T47D (cell line): ENCODE measurements around the gene IGFBP5.

ENCODE experiments used
- DNase-seq, 2 experiments: peaks; one replicate each; pipeline versions ENCODE4 v3.0.0 to v3.0.0-alpha.2; 2011 to 2012; ENCODE audit warnings: low read depth in 1 of 2, low spot score in 1 of 2
- JUND ChIP-seq: IDR thresholded peaks from 2 replicates; pipeline ENCODE4 v1.6.1; 2012; ENCODE audit warnings: low read depth
- in situ Hi-C: cut with HindIII; loops from 2 replicates; pipeline ENCODE4 v1.10.0; 2016; ENCODE audit warnings: low sequenced_read_pairs, low pct_unique_long_range_greater_than_20kb

The IGFBP5 gene

GRCh38 chr2:216695401-216695821, at the start of gene IGFBP5:
IGFBP5 (minus strand) TSS chr2:216695549; CDS start chr2:216694775, 774 bp downstream.
- DNase-seq, result peak in 1 of 2 experiments; percentile 92
- peak; percentile 27; the same call in 1 of the 2 replicates for TF ChIP-seq JUND
- in situ Hi-C loops, result no loop called here

- in situ Hi-C loops, result no loop called here
- no peak for TF ChIP-seq JUND
- DNase-seq, result no peak
These were observed 48.4 kb upstream of the IGFBP5 start for GRCh38 chr2:216743781-216744180.

GRCh38 chr2:216742411-216742810, 47.1 kb upstream of the IGFBP5 start:
- no peak for DNase-seq
- no peak for TF ChIP-seq JUND
- in situ Hi-C loops, result no loop called here

GRCh38 chr2:216741223-216741593, 45.9 kb upstream of the IGFBP5 start:
- TF ChIP-seq JUND, result no peak
- no peak for DNase-seq
- in situ Hi-C loops, result no loop called here

GRCh38 chr2:216740557-216741222, 45.3 kb upstream of the IGFBP5 start:
- TF ChIP-seq JUND, result no peak
- no peak for DNase-seq
- in situ Hi-C loops, result no loop called here

- no peak for TF ChIP-seq JUND
- in situ Hi-C loops, result no loop called here
- DNase-seq, result peak in 1 of 2 experiments; percentile 18
These were observed 43.7 kb upstream of the IGFBP5 start for GRCh38 chr2:216739035-216739434.

GRCh38 chr2:216737676-216738075, 42.3 kb upstream of the IGFBP5 start:
- DNase-seq, result no peak
- in situ Hi-C loops, result no loop called here
- no peak for TF ChIP-seq JUND

GRCh38 chr2:216736326-216736725, 41.0 kb upstream of the IGFBP5 start:
- no peak for TF ChIP-seq JUND
- in situ Hi-C loops, result no loop called here
- no peak for DNase-seq

- TF ChIP-seq JUND, result no peak
- no peak for DNase-seq
- in situ Hi-C loops, result no loop called here
These were observed 40.3 kb upstream of the IGFBP5 start for GRCh38 chr2:216735668-216736067.

- DNase-seq, result no peak
- in situ Hi-C loops, result no loop called here
- TF ChIP-seq JUND, result no peak
These were observed 39.7 kb upstream of the IGFBP5 start for GRCh38 chr2:216735086-216735485.

GRCh38 chr2:216733046-216733445, 37.7 kb upstream of the IGFBP5 start:
- in situ Hi-C loops, result no loop called here
- no peak for TF ChIP-seq JUND
- no peak for DNase-seq

GRCh38 chr2:216732334-216732733, 37.0 kb upstream of the IGFBP5 start:
- DNase-seq, result no peak
- in situ Hi-C loops, result no loop called here
- TF ChIP-seq JUND, result no peak

- DNase-seq, result no peak
- no peak for TF ChIP-seq JUND
- in situ Hi-C loops, result no loop called here
These were observed 36.1 kb upstream of the IGFBP5 start for GRCh38 chr2:216731465-216731864.

GRCh38 chr2:216730871-216731270, 35.5 kb upstream of the IGFBP5 start:
- in situ Hi-C loops, result no loop called here

More at GRCh38 chr2:216730871-216731270, 35.5 kb upstream of the IGFBP5 start:
- no peak for TF ChIP-seq JUND
- DNase-seq, result no peak
